GM18907 (cell line): ENCODE results near the gene IMP3.
A peak's percentile ranks its signal among the peaks of the same experiment; 100 is the strongest.
"Not testable (repeated sequence)": the region's sequence is repeated elsewhere in the genome, so short reads cannot be mapped to it uniquely, and the experiment has no call there.

Experiments used
- ATAC-seq: cut with Tn5 transposase; IDR thresholded peaks from one replicate; pipeline ENCODE4 v1.9.1; 2021; ENCODE audit warnings: mild to moderate bottlenecking, moderate library complexity; ENCODE audit not compliant: unreplicated experiment

IMP3 gene

DNA sequence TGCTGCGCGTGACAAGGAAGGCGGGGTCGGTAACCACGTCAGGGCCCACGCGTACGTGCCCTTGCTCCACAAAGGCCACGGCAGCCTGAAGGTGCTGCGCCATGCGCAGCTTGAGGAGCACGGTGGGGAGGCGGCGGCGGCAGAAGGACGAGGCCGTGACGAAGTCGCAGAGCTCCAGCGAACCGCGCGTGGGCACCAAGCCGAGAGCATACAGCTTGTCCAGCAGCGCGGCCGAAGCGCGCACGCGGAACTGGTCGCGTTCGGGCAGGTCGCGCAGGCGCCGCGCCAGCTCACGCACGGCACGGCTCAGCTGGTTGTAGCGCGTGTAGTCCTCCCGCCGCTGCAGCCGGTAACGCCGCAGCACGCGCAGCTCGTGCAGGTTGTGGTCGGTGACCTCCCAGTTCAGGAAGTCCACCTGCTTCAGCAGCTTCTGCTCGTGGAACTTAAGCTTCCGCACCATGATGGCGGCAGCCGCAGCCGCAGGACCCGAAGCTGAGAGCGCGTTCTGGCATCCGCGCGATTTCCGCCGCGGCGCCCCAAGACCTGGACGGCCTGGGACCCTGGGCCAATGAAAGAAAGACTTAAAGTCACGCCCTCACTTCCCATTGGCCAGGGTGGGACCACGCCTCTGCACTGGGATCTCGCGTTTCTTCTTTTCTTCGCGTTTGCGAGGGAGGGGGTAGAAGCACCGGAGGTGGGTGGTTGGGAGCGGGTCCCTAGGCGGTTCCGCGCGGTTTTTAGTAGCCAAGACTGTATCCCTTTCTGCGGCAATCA is at the start of gene IMP3:
Gene IMP3, minus strand, starts transcription at position 516 of the 774 bp plus-strand sequence. Its CDS starts 56 bp downstream, at position 460.
- ATAC-seq: peak; percentile 95

GRCh38 chr15:75689429-75689828 is 49.4 kb upstream of the IMP3 start:
- not testable (repeated sequence) for ATAC-seq

DNA sequence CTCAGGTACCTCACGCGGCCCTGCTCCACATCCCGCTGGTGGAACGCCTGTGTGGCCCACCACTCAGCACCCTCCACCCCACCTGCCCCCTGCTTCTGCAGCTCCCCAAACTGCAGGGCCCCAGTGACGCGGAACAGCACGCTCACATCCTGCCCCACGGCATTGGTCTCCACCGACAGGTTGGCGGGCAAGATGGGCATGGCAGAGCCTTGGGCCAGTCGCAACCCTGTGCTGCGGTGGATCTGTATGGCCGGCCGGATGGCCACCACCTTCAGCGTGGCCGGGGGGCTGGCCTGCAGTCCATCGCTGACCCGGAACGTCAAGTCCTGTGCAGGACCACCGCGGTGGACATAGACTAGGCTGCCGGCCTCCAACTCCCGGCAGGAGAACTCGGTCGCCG is 48.8 kb upstream of the IMP3 start:
- ATAC-seq: no peak

DNA sequence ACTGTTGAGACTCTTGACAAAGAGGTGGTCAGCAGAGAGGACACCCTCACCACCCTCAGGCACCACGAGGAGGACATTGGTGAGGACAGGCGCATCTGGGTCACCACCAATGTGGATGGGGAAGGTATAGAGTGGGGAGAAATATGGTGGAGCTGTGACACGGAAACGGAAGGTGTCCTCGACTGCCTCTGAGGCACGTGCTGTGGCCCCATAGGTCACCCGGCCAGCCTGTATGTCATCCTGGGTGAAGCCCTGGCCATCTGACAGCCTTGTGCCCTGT is 48.2 kb upstream of the IMP3 start:
- ATAC-seq: no peak

DNA sequence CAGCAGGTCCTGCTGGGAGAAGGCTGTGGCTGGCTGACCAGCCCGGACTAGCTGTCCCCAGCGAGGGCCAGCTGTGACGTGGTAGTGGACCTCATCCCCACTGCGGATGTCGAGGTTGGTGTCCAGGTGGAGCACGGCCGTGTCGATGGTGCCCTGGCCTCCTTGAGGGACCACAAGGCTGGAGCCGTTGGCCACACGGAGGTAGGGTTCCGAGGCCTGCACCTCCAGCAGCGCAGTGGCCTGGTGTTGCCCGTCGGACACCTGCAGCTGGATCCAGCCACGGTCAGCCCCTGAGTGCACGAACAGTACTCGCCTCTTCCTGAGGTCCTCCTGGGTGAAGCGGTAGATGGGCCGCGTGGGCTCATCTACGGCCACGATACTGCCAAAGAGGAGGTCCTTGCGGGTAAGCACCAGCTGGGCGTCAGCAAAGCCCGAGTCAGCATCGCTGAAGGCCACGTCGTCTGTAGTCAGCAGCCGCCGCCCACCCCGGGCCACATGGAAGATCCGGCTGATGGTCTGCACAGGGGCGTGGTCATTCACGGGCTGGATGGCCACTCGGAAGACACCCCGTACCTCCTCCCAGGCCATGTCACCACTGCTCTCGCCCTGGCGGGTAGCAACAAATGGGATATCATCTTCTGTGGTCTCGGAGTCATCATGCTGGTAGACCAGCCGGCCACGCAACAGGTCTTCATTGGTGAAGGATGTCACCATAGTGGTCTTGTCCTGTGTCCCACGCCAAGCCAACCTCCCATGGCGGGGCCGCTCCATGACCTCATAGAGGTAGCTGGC is 47.7 kb upstream of the IMP3 start:
- no peak for ATAC-seq

DNA sequence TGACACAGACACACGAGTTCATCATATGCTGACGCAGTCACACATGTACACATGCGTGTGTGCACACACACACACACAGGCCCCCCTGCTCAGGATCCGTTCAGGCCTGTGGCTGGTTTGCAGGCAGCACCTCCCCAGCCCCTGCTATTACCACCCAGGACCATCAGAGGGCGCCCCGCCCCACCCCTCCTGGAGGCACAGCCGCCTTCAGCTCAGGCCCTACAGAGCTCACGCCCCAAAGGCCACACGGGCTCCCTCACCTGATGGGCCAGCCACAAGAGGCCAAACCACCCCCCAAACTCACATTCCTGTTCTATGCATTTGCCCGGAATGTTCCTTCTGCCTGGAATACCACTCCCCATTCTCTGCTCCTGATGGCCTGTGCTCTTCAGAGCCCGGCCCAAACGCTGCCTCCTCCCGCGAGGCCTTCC is 46.2 kb upstream of the IMP3 start:
- not testable (repeated sequence) for ATAC-seq

GRCh38 chr15:75685195-75685594 is 45.2 kb upstream of the IMP3 start:
- ATAC-seq: no peak

DNA sequence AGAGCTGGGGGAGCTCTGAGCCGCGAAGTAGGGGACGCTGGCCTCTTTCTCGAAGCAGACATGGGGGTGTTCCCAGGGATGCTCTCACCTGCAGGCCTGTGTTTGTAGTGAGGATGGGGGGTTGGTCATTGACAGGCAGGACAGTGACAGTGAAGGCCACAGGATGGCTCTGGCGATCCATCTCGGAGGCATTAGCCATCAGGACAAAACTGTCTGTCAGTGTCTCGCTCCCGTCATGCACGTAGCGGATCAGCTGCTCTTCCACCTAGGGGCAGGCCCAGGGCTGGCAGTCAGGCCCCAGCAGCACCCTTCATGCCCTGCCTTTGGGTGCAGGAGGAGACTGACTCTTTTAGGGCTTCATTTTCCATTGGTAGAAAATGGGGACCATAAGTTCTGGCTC is 44.6 kb upstream of the IMP3 start:
- no peak for ATAC-seq

GRCh38 chr15:75683646-75684312 is 43.8 kb upstream of the IMP3 start:
- not testable (repeated sequence) for ATAC-seq

GRCh38 chr15:75682181-75683135 is 42.4 kb upstream of the IMP3 start:
- no peak for ATAC-seq

GRCh38 chr15:75680007-75680789 is 40.2 kb upstream of the IMP3 start:
- no peak for ATAC-seq

- not testable (repeated sequence) for ATAC-seq
These were observed 38.3 kb upstream of the IMP3 start for GRCh38 chr15:75678324-75678690.

GRCh38 chr15:75677465-75678323 is 37.7 kb upstream of the IMP3 start:
- no peak for ATAC-seq

GRCh38 chr15:75676688-75677464 is 36.9 kb upstream of the IMP3 start:
- no peak for ATAC-seq

GRCh38 chr15:75675579-75676404 is 35.8 kb upstream of the IMP3 start:
- ATAC-seq: no peak

DNA sequence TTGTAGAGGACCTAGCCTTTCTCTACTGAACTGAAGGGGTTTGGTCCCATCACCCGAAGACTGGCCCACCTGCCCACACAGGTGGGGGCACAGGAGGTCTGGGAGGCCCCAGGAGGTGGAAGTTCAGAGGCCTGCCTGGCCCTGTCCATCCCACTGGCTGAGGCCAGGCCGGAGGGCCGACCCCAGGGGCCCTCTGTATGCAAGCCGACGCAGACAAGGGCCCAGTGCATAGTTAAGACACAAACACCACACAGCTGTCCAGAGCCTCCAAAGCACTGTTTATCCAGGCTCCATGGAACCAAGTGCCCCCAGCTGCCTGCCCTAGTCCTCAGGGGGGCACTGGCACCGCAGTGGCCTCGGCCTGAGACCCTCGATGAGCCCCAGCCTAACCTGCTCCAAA is 34.3 kb upstream of the IMP3 start:
- ATAC-seq: no peak
